Measurements from ENCODE around the gene C1orf174.

DNA sequence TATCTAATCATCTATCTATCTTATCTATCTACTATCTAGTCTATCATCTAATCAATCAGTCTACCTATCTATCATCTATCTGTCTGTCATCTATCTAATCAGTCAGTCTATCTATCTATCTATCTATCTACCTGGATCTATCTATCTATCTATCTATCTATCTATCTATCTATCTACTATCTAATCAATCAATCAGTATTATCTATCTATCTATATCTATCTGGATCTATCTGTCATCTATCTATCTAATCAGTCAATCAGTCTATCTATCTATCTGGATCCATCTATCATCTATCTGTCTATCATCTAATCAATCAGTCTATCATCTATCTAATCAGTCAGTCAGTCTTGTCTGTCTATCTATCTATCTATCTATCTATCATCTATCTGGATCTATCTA lies 26.9 kb upstream of the C1orf174 start:
- TF ChIP-seq, protein P1, sequence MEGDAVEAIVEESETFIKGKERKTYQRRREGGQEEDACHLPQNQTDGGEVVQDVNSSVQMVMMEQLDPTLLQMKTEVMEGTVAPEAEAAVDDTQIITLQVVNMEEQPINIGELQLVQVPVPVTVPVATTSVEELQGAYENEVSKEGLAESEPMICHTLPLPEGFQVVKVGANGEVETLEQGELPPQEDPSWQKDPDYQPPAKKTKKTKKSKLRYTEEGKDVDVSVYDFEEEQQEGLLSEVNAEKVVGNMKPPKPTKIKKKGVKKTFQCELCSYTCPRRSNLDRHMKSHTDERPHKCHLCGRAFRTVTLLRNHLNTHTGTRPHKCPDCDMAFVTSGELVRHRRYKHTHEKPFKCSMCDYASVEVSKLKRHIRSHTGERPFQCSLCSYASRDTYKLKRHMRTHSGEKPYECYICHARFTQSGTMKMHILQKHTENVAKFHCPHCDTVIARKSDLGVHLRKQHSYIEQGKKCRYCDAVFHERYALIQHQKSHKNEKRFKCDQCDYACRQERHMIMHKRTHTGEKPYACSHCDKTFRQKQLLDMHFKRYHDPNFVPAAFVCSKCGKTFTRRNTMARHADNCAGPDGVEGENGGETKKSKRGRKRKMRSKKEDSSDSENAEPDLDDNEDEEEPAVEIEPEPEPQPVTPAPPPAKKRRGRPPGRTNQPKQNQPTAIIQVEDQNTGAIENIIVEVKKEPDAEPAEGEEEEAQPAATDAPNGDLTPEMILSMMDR (IDR thresholded peaks at IDR 0.05) = no peak
- TF ChIP-seq POLR2A (IDR thresholded peaks at IDR 0.05) = no peak

All from heart left ventricle (tissue), 13 donors.